ENCODE measurements around the gene PHOX2B.

Gene PHOX2B

GRCh38 chr4:41748571-41749475 lies at the start of gene PHOX2B:
TSS of gene PHOX2B (minus strand) at chr4:41748725. CDS start at chr4:41748610, 115 bp downstream.
- in situ Hi-C loops (cut with MboI; ENCODE audit: low sequenced_read_pairs), result no loop called here

GRCh38 chr4:41797260-41797659 lies 48.7 kb upstream of the PHOX2B start:
- in situ Hi-C loops (cut with MboI; ENCODE audit: low sequenced_read_pairs), result no loop called here

DNA sequence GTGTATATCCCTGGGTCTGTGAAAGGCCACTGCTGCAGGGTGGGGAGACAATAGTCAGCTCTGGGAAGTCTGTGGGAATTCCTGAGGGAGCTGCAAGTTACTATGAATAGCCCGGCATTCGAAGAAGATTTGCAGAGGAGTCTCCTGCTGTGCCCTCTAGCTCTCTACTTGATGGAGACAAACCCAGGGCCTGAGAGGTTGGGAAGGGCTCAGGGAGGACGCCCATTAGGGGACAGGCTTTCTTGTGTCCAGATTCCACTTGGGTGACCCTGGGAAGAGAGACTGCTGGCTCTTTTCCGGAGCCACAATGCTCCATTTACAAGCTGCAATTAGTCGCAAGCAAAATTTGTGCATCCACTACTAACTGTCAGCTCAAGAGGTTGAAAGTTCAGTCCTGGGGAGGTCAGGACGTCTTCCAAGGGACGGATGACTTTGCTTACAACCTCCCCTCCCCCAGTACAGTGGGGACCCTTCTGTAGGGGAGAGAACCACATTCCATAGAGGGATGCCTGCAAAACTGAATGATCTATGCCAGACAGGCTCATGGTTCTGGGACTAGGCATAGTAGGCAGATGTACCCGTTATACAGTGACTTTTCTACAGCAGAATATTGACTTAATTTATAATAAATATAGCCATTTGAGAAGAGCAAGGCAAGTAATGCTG lies 48.2 kb upstream of the PHOX2B start:
- in situ Hi-C loops (cut with MboI; ENCODE audit: low sequenced_read_pairs), result no loop called here

DNA sequence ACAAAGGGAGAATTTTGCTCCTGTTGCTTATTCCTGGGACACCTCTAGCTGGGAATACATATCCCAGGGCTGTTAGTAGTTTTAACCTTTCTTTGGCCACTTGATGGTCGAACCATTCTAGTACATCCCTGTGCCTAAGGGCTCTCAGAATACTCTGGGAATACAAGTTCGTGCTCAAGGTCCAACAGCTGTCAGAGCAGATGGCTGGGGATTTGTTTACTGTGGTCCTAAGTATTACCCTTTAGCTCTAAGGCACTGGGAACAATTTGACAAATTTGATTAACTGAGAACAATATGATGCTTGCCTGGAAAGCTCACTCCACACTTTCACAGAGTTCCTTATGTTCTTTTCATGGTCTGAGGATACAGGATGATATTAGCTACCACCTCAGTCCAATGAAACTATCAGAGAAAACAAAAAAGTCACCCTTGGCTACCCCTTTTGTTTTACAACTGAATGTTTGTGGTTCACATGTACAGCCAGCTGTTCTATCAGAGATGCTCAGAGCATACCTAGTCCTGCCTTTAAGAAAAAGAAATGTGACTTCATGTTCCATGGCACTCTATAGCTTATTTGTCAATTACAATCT lies 47.4 kb upstream of the PHOX2B start:
- in situ Hi-C loops (cut with MboI; ENCODE audit: low sequenced_read_pairs), result no loop called here

DNA sequence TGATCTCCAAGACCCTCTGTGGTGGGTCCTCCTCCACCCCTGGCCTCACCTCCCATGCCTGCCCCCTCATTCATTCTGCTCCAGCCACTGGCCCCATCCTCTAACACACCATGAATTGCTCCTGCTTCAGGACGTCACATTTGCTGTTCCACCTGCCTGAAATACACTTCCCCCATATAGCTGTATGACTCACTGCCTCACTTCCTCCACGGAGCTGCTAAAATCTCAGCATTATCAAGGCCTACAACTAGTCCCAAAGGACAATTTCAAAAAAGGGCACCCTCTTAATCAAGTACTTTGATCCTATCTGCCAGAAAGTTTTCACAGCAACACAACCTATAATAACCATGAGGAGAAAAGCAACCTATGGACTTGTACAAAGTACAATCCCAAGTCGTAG lies 43.6 kb upstream of the PHOX2B start:
- in situ Hi-C loops (cut with MboI; ENCODE audit: low sequenced_read_pairs), result no loop called here

DNA sequence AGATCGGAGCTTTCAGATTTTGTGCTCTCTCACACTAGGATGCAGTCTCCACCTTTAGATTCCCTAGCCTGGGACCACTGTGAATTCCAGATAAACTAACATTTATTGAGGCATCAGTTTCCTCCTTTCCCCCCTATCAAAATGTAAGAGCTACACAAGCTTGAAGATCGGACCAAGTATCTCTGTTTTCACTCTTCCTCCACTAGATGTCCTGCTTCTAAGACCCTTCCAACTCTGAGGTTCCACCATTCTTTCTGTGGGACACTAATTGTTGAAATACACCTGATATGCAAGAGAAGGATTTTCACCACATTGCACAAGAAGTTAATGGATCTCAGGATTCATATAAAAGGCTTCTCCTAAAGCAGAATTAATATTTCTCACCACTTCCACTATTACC lies 43.0 kb upstream of the PHOX2B start:
- in situ Hi-C loops (cut with MboI; ENCODE audit: low sequenced_read_pairs), result no loop called here

- in situ Hi-C loops (cut with MboI; ENCODE audit: low sequenced_read_pairs), result no loop called here
Observed at GRCh38 chr4:41787931-41788330, 39.4 kb upstream of the PHOX2B start.

DNA sequence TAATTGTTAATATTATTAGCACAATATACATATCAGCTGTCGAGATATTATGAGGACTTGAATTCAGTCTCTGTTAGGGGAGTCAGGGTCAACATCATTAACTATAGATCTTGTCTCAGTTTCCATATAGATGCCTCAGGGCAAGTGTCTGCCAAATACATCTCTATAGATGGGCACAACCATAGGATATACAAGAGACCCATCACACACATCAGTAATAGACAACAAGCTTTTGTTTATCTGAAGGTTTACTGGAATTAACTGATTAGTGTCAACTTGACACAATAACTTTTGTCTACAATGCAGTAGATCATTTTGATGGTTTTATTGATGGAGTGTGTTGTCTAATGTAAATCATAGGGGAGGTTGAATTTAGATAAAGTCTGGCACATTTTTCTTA lies 37.1 kb upstream of the PHOX2B start:
- in situ Hi-C loops (cut with MboI; ENCODE audit: low sequenced_read_pairs), result no loop called here

DNA sequence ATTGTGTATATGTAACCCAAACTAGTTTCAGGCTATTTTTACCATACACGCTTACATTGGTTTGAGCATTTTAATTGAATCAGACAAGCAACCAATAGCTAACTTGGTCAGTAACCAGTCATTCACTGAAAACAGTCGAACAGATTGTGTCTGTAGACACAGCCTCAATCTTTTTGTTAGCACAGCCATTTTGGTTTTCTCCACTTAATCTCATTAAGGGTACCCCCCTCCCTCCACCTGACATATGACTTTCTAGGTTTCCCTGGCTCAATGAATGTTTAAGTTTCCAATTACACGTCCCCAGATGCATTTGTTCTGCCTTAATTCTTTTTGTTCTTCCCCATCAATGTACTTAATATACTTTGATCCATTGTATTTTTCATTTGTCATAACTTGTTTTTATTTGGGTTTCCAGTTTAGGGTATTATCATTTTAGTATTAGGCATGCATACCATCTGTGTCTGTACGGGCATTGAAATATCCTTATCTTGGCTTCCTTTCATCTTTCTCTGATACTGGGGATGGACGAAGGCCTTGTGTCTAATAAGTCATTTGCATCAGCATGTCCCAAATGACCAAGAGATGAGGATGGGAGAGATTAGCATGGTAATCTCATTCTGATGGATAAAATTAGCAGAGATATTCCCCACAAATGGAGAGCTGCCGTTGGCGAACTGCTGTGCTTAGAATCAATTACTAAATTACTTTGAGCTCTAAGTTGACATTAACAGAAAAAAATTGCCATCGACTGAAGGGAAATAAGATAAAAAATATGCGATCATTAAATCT lies 35.9 kb upstream of the PHOX2B start:
- in situ Hi-C loops (cut with MboI; ENCODE audit: low sequenced_read_pairs), result no loop called here

- in situ Hi-C loops (cut with MboI; ENCODE audit: low sequenced_read_pairs), result no loop called here
Observed at GRCh38 chr4:41776466-41776865, 27.9 kb upstream of the PHOX2B start.

DNA sequence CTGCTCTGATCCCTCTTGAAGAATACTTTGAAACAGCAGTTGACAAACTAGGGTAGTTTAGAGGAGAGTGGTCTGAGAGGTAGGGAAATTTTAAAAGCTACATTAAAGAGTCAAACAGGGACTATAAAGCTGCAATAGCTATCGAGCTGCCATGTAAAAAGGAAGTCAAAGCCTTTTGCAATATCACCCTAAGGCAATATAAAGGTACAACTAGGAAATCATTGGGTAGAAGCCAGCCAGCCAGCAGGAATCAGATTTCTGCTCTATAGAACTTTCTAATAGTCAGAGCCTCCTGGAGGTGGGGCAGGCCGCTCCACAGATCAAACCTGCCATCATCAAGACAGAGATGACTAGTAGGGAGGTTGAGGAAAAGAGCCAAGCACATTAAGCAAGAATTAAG lies 15.2 kb upstream of the PHOX2B start:
- in situ Hi-C loops (cut with MboI; ENCODE audit: low sequenced_read_pairs), result no loop called here

- in situ Hi-C loops (cut with MboI; ENCODE audit: low sequenced_read_pairs), result no loop called here
Observed at GRCh38 chr4:41758884-41759283, 10.4 kb upstream of the PHOX2B start.

DNA sequence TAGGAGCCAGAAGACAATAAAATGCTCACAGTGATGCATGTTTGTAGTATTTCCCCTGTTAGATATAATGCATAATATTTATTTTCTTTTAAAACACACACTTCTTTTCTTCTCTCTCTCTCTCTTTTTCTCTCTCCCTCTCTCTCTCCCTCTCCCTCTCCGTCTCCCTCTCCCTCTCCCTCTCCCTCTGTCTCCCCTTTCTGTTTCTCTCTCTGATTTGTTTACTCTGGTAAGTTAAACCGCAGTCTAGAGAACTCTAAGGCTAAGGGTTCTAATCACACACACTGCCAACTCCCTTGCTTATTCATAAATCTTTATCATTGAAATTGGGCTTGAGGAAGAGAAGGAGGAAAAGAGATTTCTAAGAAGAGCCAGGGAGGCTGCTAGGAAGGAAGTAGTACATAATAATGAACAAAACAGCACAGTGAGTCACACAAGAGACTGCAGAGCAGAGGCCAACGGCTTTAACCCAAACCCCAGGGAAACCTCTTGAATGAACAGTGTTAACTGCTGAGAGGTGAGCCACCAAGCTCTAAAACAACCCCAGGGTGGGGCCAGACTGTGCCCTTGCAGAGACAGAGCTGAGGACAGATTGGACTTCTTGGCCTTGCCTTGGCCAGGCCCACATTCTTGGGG lies 9.1 kb upstream of the PHOX2B start:
- in situ Hi-C loops (cut with MboI; ENCODE audit: low sequenced_read_pairs), result no loop called here

DNA sequence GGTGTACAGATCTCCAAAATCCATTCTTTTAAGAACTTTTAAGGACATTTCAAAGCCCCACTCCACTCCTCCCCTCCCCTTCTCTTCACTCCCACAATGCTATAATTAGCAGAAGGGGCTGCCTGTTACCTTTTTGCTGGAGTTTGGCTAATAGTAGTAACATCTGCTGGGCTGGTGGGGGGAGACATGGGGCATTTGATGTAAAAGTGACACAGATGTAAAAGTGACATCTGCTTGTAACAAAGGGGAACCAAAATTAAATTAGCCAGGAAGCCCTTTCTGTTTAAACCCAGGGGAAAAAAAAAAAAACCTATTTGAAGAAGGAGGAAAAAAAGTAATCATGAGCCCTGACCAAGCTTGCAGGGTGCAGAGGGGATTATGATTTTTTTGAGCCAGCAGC lies 5.4 kb upstream of the PHOX2B start:
- in situ Hi-C loops (cut with MboI; ENCODE audit: low sequenced_read_pairs), result no loop called here

GRCh38 chr4:41752081-41752836 lies 3.7 kb upstream of the PHOX2B start:
- in situ Hi-C loops (cut with MboI; ENCODE audit: low sequenced_read_pairs), result no loop called here

- in situ Hi-C loops (cut with MboI; ENCODE audit: low sequenced_read_pairs), result no loop called here
Observed at GRCh38 chr4:41751449-41752061, 3.0 kb upstream of the PHOX2B start.

DNA sequence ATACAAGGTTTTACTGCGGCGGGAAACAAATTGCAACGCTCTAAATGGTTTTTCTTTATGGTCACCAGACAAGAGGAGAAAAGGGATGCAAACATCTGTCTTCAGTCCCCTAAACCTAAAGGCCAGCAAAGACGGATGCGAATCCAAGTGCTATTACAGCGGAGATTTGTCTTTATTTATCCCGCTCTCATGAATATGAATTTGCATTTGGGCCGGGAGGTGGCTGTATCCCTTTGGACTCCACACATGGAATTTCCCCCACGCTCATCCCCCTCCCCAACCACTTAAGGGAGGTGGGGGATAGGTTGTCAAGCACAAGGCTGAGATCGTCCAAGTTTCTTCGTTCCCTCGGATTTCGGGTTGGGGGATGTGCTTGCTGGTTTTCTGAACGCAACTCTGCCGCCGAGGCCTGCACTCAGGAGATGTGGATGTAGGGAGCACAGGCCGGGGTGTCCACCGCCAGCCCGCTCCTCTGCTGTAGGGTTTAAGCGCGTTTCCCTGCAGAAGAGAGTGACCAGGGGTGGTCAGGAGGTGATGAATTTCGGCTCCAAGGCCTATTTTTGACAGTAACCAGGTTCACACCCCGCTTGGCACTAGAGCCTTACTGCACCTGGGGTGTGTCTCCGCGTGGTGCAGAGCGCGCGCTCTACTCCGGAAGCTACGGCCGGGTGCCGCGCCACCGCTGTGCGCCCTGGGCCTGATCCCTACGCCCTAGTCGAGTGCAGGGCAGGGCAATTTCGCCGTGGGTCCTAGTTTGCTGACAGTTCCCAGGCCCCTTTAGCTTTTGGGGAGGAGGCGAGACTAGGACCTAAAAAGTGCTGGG lies 2.3 kb upstream of the PHOX2B start:
- in situ Hi-C loops (cut with MboI; ENCODE audit: low sequenced_read_pairs), result no loop called here

- in situ Hi-C loops (cut with MboI; ENCODE audit: low sequenced_read_pairs), result no loop called here
Observed at GRCh38 chr4:41750121-41750625, 1.6 kb upstream of the PHOX2B start.

All from hTERT RPE-1 (cell line).